ENCODE results near the gene ZBTB7C.

DNA sequence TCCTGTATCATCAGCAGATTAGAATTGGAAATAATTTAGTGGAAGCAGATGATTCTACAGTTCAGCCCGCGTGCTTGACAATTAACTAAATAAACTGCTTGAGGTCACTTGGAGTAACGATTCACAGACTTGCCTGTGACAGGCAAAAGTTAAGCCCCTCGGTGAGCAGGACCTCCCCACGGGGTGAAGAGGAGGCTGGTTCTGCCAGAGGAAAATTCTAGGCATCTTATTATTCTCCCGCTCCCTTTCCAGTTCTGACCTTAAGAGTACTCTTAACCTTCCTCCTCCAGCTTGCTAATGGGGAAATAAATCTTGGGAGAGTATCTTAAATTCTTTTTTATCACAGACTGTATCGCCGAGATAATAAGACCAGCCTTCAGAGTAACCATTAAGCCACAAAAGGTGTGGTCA is 309.0 kb downstream of the ZBTB7C start:
- TF ChIP-seq EZH2phosphoT487 (conservative IDR thresholded peaks at IDR 0.05; ENCODE audit: low read length), result no peak
- TF ChIP-seq, protein P1, sequence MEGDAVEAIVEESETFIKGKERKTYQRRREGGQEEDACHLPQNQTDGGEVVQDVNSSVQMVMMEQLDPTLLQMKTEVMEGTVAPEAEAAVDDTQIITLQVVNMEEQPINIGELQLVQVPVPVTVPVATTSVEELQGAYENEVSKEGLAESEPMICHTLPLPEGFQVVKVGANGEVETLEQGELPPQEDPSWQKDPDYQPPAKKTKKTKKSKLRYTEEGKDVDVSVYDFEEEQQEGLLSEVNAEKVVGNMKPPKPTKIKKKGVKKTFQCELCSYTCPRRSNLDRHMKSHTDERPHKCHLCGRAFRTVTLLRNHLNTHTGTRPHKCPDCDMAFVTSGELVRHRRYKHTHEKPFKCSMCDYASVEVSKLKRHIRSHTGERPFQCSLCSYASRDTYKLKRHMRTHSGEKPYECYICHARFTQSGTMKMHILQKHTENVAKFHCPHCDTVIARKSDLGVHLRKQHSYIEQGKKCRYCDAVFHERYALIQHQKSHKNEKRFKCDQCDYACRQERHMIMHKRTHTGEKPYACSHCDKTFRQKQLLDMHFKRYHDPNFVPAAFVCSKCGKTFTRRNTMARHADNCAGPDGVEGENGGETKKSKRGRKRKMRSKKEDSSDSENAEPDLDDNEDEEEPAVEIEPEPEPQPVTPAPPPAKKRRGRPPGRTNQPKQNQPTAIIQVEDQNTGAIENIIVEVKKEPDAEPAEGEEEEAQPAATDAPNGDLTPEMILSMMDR (IDR thresholded peaks at IDR 0.05; ENCODE audit: insufficient read depth, low read length, poor library complexity, severe bottlenecking), result no peak

Measured in SU-DHL-6 (cell line).